Keratinocyte (primary cell): ENCODE measurements around the gene ADRA1B. TPM values are rescaled to one million over a fixed set of nuclear protein-coding genes. Genes with fewer than 3 reads are reported as not detected.

Experiments used
- DNase-seq: peaks from one replicate; pipeline ENCODE4 v3.0.0-alpha.2; 2011; ENCODE audit warnings: low read depth, missing footprints, low spot score
- FAIRE-seq: peaks from 2 replicates; lab custom pipeline; 2011; peaks lifted over from hg19 to GRCh38; lab: Jason Lieb, UNC
- H2AFZ ChIP-seq: 2 replicates; pipeline ENCODE4 v1.6.0; 2012; ENCODE audit warnings: low read length, control low read depth, inconsistent platforms; ENCODE audit not compliant: control insufficient read depth
- H3K27ac ChIP-seq: 2 replicates; pipeline ENCODE4 v1.5.1; 2011; ENCODE audit warnings: low read length; ENCODE audit not compliant: control insufficient read depth, insufficient read depth
- H3K27me3 ChIP-seq: 3 replicates; pipeline ENCODE4 v1.6.0; 2011; ENCODE audit warnings: low read length; ENCODE audit not compliant: control insufficient read depth, insufficient read depth; ENCODE audit errors: extremely low read depth
- H3K36me3 ChIP-seq, 2 experiments: 2 replicates in 1 of 2; 3 replicates in 1 of 2; pipeline ENCODE4 v1.5.1; 2011; ENCODE audit warnings: low read length in 2 of 2, mild to moderate bottlenecking in 1 of 2; ENCODE audit not compliant: control insufficient read depth in 2 of 2, insufficient read depth in 2 of 2; ENCODE audit errors: extremely low read depth in 1 of 2
- H3K4me1 ChIP-seq: 3 replicates; pipeline ENCODE4 v1.5.1; 2011; ENCODE audit warnings: low read length; ENCODE audit not compliant: control insufficient read depth, insufficient read depth; ENCODE audit errors: extremely low read depth
- H3K4me2 ChIP-seq: 3 replicates; pipeline ENCODE4 v1.6.0; 2011; ENCODE audit warnings: low read depth, low read length; ENCODE audit not compliant: control insufficient read depth, insufficient read depth; ENCODE audit errors: extremely low read depth
- H3K4me3 ChIP-seq, 3 experiments: fragments of 200-600 bp in 1 of 3; sonication (generic) in 1 of 3; 2 replicates in 2 of 3; 3 replicates in 1 of 3; pipeline ENCODE4 v1.5.1; 2011 to 2016; ENCODE audit warnings: low read length in 3 of 3, mild to moderate bottlenecking in 3 of 3, control low read depth in 2 of 3, inconsistent platforms in 1 of 3, low read depth in 1 of 3, mixed read lengths in 1 of 3, mixed run types in 1 of 3, moderate library complexity in 1 of 3; ENCODE audit not compliant: control insufficient read depth in 2 of 3, insufficient read depth in 2 of 3; ENCODE audit errors: extremely low read depth in 1 of 3
- H3K79me2 ChIP-seq: 2 replicates; pipeline ENCODE4 v1.6.0; 2012; ENCODE audit warnings: low read length; ENCODE audit not compliant: control insufficient read depth, insufficient read depth
- H3K9ac ChIP-seq: 3 replicates; pipeline ENCODE4 v1.6.0; 2011; ENCODE audit warnings: low read length; ENCODE audit not compliant: control insufficient read depth, insufficient read depth; ENCODE audit errors: extremely low read depth
- H3K9me1 ChIP-seq: 3 replicates; pipeline ENCODE4 v1.6.0; 2011; ENCODE audit warnings: low read length; ENCODE audit not compliant: control insufficient read depth, insufficient read depth; ENCODE audit errors: extremely low read depth
- H3K9me3 ChIP-seq: 2 replicates; pipeline ENCODE4 v1.5.1; 2012; ENCODE audit warnings: low read depth, low read length; ENCODE audit not compliant: control insufficient read depth
- H4K20me1 ChIP-seq: 3 replicates; pipeline ENCODE4 v1.6.0; 2011; ENCODE audit warnings: low read length; ENCODE audit not compliant: control insufficient read depth, insufficient read depth; ENCODE audit errors: extremely low read depth
- EZH2 ChIP-seq: IDR thresholded peaks from one replicate; pipeline ENCODE4 v1.6.1; 2012; ENCODE audit warnings: inconsistent platforms, mild to moderate bottlenecking, low read length, moderate library complexity
- dilution Hi-C: fragments of 300-500 bp; cut with MboI; formaldehyde crosslinking; loops from one replicate; pipeline ENCODE4 v1.7.0; 2020; ENCODE audit warnings: low sequenced_read_pairs; ENCODE audit not compliant: extremely low pct_ligation_motif_present
- polyA plus RNA-seq, 5 experiments: library from polyadenylated mRNA; depleted of rRNA in 3 of 5; stranded (reverse) in 3 of 5; stranded (forward) in 1 of 5; unstranded in 1 of 5; fragments of >200 nt; gene quantifications; 1 replicate in 1 of 5; 2 replicates in 3 of 5; 3 replicates in 1 of 5; pipeline versions ENCODE4 v1.2.1 to v1.2.3, GENCODE V29; 2011 to 2012; ENCODE audit warnings: missing spikeins in 2 of 5, low read depth in 1 of 5, low replicate concordance in 1 of 5
- TF ChIP-seq, protein P1 (sequence below), 3 experiments: IDR thresholded peaks in 1 of 3; conservative IDR thresholded peaks in 1 of 3; optimal IDR thresholded peaks in 1 of 3; 2 replicates in 2 of 3; 3 replicates in 1 of 3; pipeline versions ENCODE3 to v1.5.1; 2011; ENCODE audit warnings: low read length in 3 of 3, mild to moderate bottlenecking in 3 of 3, moderate library complexity in 2 of 3, control low read depth in 1 of 3, inconsistent platforms in 1 of 3; ENCODE audit not compliant: insufficient read depth in 2 of 3; ENCODE audit errors: extremely low read depth in 1 of 3

Gene ADRA1B
- polyA plus RNA-seq, 1 donor (not counting 4 experiments of a cell fraction or from before 2014, with no cell fraction given), result 0.18 TPM

GRCh38 chr5:159897786-159898393 is 18.4 kb upstream of the ADRA1B start:
- H3K4me1 ChIP-seq, result peaks cover 38% of the 10 kb centered on the region
- no peak overlapping the region for H3K4me3 ChIP-seq
- DNase-seq (no peak), FAIRE-seq (peak; percentile 79)
- no peaks in the 10 kb centered on the region for H3K9me3 ChIP-seq
- H2AFZ ChIP-seq, result peak overlapping the region; percentile 85
- H3K27ac ChIP-seq, result peak overlapping the region; percentile 5
- no peak for TF ChIP-seq EZH2
- TF ChIP-seq, protein P1, sequence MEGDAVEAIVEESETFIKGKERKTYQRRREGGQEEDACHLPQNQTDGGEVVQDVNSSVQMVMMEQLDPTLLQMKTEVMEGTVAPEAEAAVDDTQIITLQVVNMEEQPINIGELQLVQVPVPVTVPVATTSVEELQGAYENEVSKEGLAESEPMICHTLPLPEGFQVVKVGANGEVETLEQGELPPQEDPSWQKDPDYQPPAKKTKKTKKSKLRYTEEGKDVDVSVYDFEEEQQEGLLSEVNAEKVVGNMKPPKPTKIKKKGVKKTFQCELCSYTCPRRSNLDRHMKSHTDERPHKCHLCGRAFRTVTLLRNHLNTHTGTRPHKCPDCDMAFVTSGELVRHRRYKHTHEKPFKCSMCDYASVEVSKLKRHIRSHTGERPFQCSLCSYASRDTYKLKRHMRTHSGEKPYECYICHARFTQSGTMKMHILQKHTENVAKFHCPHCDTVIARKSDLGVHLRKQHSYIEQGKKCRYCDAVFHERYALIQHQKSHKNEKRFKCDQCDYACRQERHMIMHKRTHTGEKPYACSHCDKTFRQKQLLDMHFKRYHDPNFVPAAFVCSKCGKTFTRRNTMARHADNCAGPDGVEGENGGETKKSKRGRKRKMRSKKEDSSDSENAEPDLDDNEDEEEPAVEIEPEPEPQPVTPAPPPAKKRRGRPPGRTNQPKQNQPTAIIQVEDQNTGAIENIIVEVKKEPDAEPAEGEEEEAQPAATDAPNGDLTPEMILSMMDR (optimal IDR thresholded peaks at IDR 0.05 in 1 of 3, IDR thresholded peaks at IDR 0.05 in 1 of 3, conservative IDR thresholded peaks at IDR 0.05 in 1 of 3; ENCODE audit: extremely low read depth in 1 of 3, insufficient read depth in 2 of 3, low read length in 3 of 3), result no peak
- H3K27me3 ChIP-seq, result no peaks in the 10 kb centered on the region
- dilution Hi-C loops, result no loop called here
- H3K4me2 ChIP-seq, result no peak overlapping the region
- H3K36me3 ChIP-seq, result no peaks in the 10 kb centered on the region
- H3K79me2 ChIP-seq, result no peaks in the 10 kb centered on the region
- H4K20me1 ChIP-seq, result no peaks in the 10 kb centered on the region
- no peak overlapping the region for H3K9ac ChIP-seq
- no peaks in the 10 kb centered on the region for H3K9me1 ChIP-seq

GRCh38 chr5:159899067-159900049 is 16.9 kb upstream of the ADRA1B start:
- H3K9me3 ChIP-seq, result no peaks in the 10 kb centered on the region
- no peak overlapping the region for H3K4me3 ChIP-seq
- H3K9ac ChIP-seq, result no peak overlapping the region
- H3K9me1 ChIP-seq, result no peaks in the 10 kb centered on the region
- TF ChIP-seq EZH2, result no peak
- TF ChIP-seq, protein P1 (optimal IDR thresholded peaks at IDR 0.05 in 1 of 3, IDR thresholded peaks at IDR 0.05 in 1 of 3, conservative IDR thresholded peaks at IDR 0.05 in 1 of 3; ENCODE audit: extremely low read depth in 1 of 3, insufficient read depth in 2 of 3, low read length in 3 of 3), result no peak
- DNase-seq, result no peak
- peak overlapping the region; percentile 11 for H3K4me2 ChIP-seq
- peak; percentile 32 for FAIRE-seq
- dilution Hi-C loops, result no loop called here
- H4K20me1 ChIP-seq, result no peaks in the 10 kb centered on the region
- no peak overlapping the region for H2AFZ ChIP-seq
- no peak overlapping the region for H3K27ac ChIP-seq
- H3K36me3 ChIP-seq, result no peaks in the 10 kb centered on the region
- H3K27me3 ChIP-seq, result no peaks in the 10 kb centered on the region
- no peaks in the 10 kb centered on the region for H3K79me2 ChIP-seq
- peaks cover 52% of the 10 kb centered on the region for H3K4me1 ChIP-seq
